Choroid plexus epithelial cell (primary cell): Measurements from ENCODE around the gene RAB38.

Experiments used
- DNase-seq: peaks from one replicate; pipeline ENCODE4 v3.0.0-alpha.2; 2010; ENCODE audit warnings: low read depth
- H3K4me3 ChIP-seq: 2 replicates; pipeline ENCODE4 v1.5.1; 2011; ENCODE audit warnings: low read depth, mild to moderate bottlenecking, control low read depth, low read length, moderate library complexity
- CTCF ChIP-seq: conservative IDR thresholded peaks from 2 replicates; pipeline ENCODE4 v1.5.1; 2011; ENCODE audit warnings: low read depth, mild to moderate bottlenecking, control low read depth, inconsistent platforms, low read length, moderate library complexity

Gene RAB38

GRCh38 chr11:88122956-88123355 lies 52.3 kb downstream of the RAB38 start:
- no peak overlapping the region for H3K4me3 ChIP-seq
- TF ChIP-seq CTCF: no peak
- no peak for DNase-seq

- TF ChIP-seq CTCF: no peak
- no peak overlapping the region for H3K4me3 ChIP-seq
- no peak for DNase-seq
These were observed 55.7 kb downstream of the RAB38 start for GRCh38 chr11:88119561-88119960.

- no peak for TF ChIP-seq CTCF
- DNase-seq: no peak
- no peak overlapping the region for H3K4me3 ChIP-seq
These were observed 57.9 kb downstream of the RAB38 start for GRCh38 chr11:88117281-88117858.

- no peak overlapping the region for H3K4me3 ChIP-seq
- TF ChIP-seq CTCF: no peak
- no peak for DNase-seq
These were observed 59.2 kb downstream of the RAB38 start for GRCh38 chr11:88115828-88116755.

- DNase-seq: no peak
- TF ChIP-seq CTCF: no peak
These were observed 60.7 kb downstream of the RAB38 start for GRCh38 chr11:88114486-88115045.

GRCh38 chr11:88106666-88107065 lies 68.6 kb downstream of the RAB38 start:
- no peak overlapping the region for H3K4me3 ChIP-seq
- TF ChIP-seq CTCF: no peak
- no peak for DNase-seq

More at GRCh38 chr11:88114486-88115045, 60.7 kb downstream of the RAB38 start:
- H3K4me3 ChIP-seq: no peak overlapping the region
